Chondrocyte (in vitro differentiated cells): ENCODE data around the gene DLGAP4. TPM values are rescaled to one million over a fixed set of nuclear protein-coding genes. Genes with fewer than 3 reads are reported as not detected.
A peak's percentile ranks its signal among the peaks of the same experiment; 100 is the strongest.

Source experiments
- DNase-seq: peaks from one replicate; pipeline ENCODE4 v3.0.0; 2021; ENCODE audit warnings: mixed read lengths, low spot score
- H3K27ac Mint-ChIP-seq: one replicate; pipeline ENCODE4 v1.8.0; 2021; ENCODE audit warnings: mild to moderate bottlenecking, moderate library complexity, mixed read lengths; ENCODE audit not compliant: unreplicated experiment
- H3K27me3 Mint-ChIP-seq: 2 replicates; pipeline ENCODE4 v1.8.0; 2021; ENCODE audit warnings: low read depth, mixed read lengths
- H3K36me3 Mint-ChIP-seq: 2 replicates; pipeline ENCODE4 v1.8.0; 2021; ENCODE audit warnings: low read depth, mixed read lengths
- H3K4me1 Mint-ChIP-seq: 2 replicates; pipeline ENCODE4 v1.8.0; 2021; ENCODE audit warnings: low read depth, mild to moderate bottlenecking, mixed read lengths
- H3K4me3 Mint-ChIP-seq: one replicate; pipeline ENCODE4 v1.8.0; 2021; ENCODE audit warnings: mild to moderate bottlenecking, moderate library complexity, mixed read lengths; ENCODE audit not compliant: unreplicated experiment
- H3K9me3 Mint-ChIP-seq: 2 replicates; pipeline ENCODE4 v1.8.0; 2021; ENCODE audit warnings: low read depth, mixed read lengths
- CTCF ChIP-seq: fragments of 200-600 bp; sonication (generic); IDR thresholded peaks from 2 replicates; pipeline ENCODE4 v1.5.0; 2021; ENCODE audit warnings: antibody characterized with exemption, mild to moderate bottlenecking, moderate library complexity
- total RNA-seq: library from RNA; stranded (reverse); gene quantifications from 3 replicates; pipeline ENCODE4 v1.2.1, GENCODE V29; 2021

The DLGAP4 gene
- total RNA-seq, 1 donor from 2014 or later: 161 TPM

- no peak for TF ChIP-seq CTCF
- no peak for DNase-seq
- Mint-ChIP-seq H3K36me3 (peaks cover 34% of the 10 kb centered on the region), H3K4me1 (peaks cover 48% of the 10 kb centered on the region), H3K27me3 (no peaks in the 10 kb centered on the region), H3K27ac (peak overlapping the region; percentile 61), H3K4me3 (no peak overlapping the region), H3K9me3 (no peaks in the 10 kb centered on the region)
Observed at GRCh38 chr20:36497856-36498255, 191.7 kb downstream of the DLGAP4 start.

GRCh38 chr20:36498386-36499179 is 192.4 kb downstream of the DLGAP4 start:
- DNase-seq: no peak
- Mint-ChIP-seq H3K9me3 (no peaks in the 10 kb centered on the region), H3K36me3 (peaks cover 36% of the 10 kb centered on the region), H3K4me1 (peaks cover 46% of the 10 kb centered on the region), H3K4me3 (no peak overlapping the region), H3K27me3 (no peaks in the 10 kb centered on the region), H3K27ac (peak overlapping the region; percentile 61)
- TF ChIP-seq CTCF: no peak

GRCh38 chr20:36499211-36499610 is 193.1 kb downstream of the DLGAP4 start:
- Mint-ChIP-seq H3K36me3 (peaks cover 38% of the 10 kb centered on the region), H3K9me3 (no peaks in the 10 kb centered on the region), H3K4me3 (no peak overlapping the region), H3K27me3 (no peaks in the 10 kb centered on the region), H3K27ac (peak overlapping the region; percentile 82), H3K4me1 (peaks cover 40% of the 10 kb centered on the region)
- no peak for TF ChIP-seq CTCF
- no peak for DNase-seq

- no peak for TF ChIP-seq CTCF
- Mint-ChIP-seq H3K36me3 (peaks cover 42% of the 10 kb centered on the region), H3K4me3 (no peak overlapping the region), H3K27ac (peak overlapping the region; percentile 92), H3K4me1 (peaks cover 38% of the 10 kb centered on the region), H3K9me3 (no peaks in the 10 kb centered on the region), H3K27me3 (no peaks in the 10 kb centered on the region)
- no peak for DNase-seq
Observed at GRCh38 chr20:36499723-36500501, 193.8 kb downstream of the DLGAP4 start.

GRCh38 chr20:36501367-36502006 is 195.3 kb downstream of the DLGAP4 start:
- Mint-ChIP-seq H3K36me3 (peaks cover 39% of the 10 kb centered on the region), H3K4me3 (no peak overlapping the region), H3K27ac (no peak overlapping the region), H3K27me3 (no peaks in the 10 kb centered on the region), H3K9me3 (no peaks in the 10 kb centered on the region), H3K4me1 (peaks cover 31% of the 10 kb centered on the region)
- no peak for DNase-seq
- TF ChIP-seq CTCF: no peak
